Endodermal cell (in vitro differentiated cells): Measurements from ENCODE around the gene OIT3. TPM values are rescaled to one million over a fixed set of nuclear protein-coding genes. Genes with fewer than 3 reads are reported as not detected.

Experiments used
- DNase-seq: peaks from one replicate; pipeline ENCODE4 v3.0.0-alpha.2; 2017
- H3K27ac ChIP-seq: 2 replicates; pipeline ENCODE4 v1.5.1; 2013; ENCODE audit warnings: mild to moderate bottlenecking, low read depth, low read length, moderate library complexity
- H3K27me3 ChIP-seq: 2 replicates; pipeline ENCODE4 v1.6.1; 2013; ENCODE audit warnings: mild to moderate bottlenecking, low read length, moderate library complexity; ENCODE audit not compliant: insufficient read depth, control insufficient read depth, poor library complexity, severe bottlenecking
- H3K36me3 ChIP-seq: 2 replicates; pipeline ENCODE4 v1.7.0; 2013; ENCODE audit warnings: mild to moderate bottlenecking, low read length, moderate library complexity; ENCODE audit not compliant: control insufficient read depth, insufficient read depth
- H3K4me1 ChIP-seq: one replicate; pipeline ENCODE4 v1.7.0; 2013; ENCODE audit warnings: low read length; ENCODE audit not compliant: control insufficient read depth, insufficient read depth
- H3K4me3 ChIP-seq: 2 replicates; pipeline ENCODE4 v1.5.1; 2013; ENCODE audit warnings: mild to moderate bottlenecking, low read length, moderate library complexity
- H3K9ac ChIP-seq: 2 replicates; pipeline ENCODE4 v1.6.1; 2013; ENCODE audit warnings: mild to moderate bottlenecking, low read length, moderate library complexity; ENCODE audit not compliant: poor library complexity, severe bottlenecking; ENCODE audit errors: extremely low read depth
- H3K9me3 ChIP-seq: 2 replicates; pipeline ENCODE4 v1.6.1; 2013; ENCODE audit warnings: mild to moderate bottlenecking, low read length, moderate library complexity; ENCODE audit not compliant: control insufficient read depth
- H3K27ac Mint-ChIP-seq: 2 replicates; pipeline ENCODE4 v1.8.0; 2020; ENCODE audit warnings: mixed read lengths
- H3K27me3 Mint-ChIP-seq: 2 replicates; pipeline ENCODE4 v1.8.0; 2021; ENCODE audit warnings: mild to moderate bottlenecking, mixed read lengths; ENCODE audit not compliant: insufficient read depth
- H3K36me3 Mint-ChIP-seq: 2 replicates; pipeline ENCODE4 v1.8.0; 2020; ENCODE audit warnings: low read depth, mixed read lengths
- H3K4me1 Mint-ChIP-seq: 2 replicates; pipeline ENCODE4 v1.8.0; 2020; ENCODE audit warnings: mixed read lengths
- H3K4me3 Mint-ChIP-seq: 2 replicates; pipeline ENCODE4 v1.8.0; 2020; ENCODE audit warnings: mild to moderate bottlenecking, moderate library complexity, mixed read lengths
- H3K9me3 Mint-ChIP-seq: 2 replicates; pipeline ENCODE4 v1.8.0; 2020; ENCODE audit warnings: mild to moderate bottlenecking, mixed read lengths
- WGBS, 2 experiments: methylation state at CpG; one replicate each; pipeline versions ENCODE4 v1.1.5 to v1.1.7; 2013; ENCODE audit warnings: missing lambda C conversion rate in 2 of 2, mixed read lengths in 1 of 2; ENCODE audit not compliant: insufficient coverage in 1 of 2, insufficient read length in 1 of 2; 5-methylcytosine and 5-hydroxymethylcytosine counted together
- total RNA-seq, 2 donors: library from RNA; stranded (reverse); fragmentation: NEBNext Ultra II Directional in 1 of 2; extraction: Animal tissue kit (Norgen Biotek cat#: 25700) in 1 of 2; gene quantifications; 2 replicates in 1 of 2; 3 replicates in 1 of 2; pipeline ENCODE4 v1.2.1, GENCODE V29; 2021
- TF ChIP-seq, protein P1 (sequence below): fragments of 200-600 bp; sonication (generic); conservative IDR thresholded peaks from 2 replicates; pipeline ENCODE4 v1.5.0; 2021; ENCODE audit warnings: antibody characterized with exemption, mild to moderate bottlenecking

The OIT3 gene
- total RNA-seq, 2 donors from 2014 or later = 0.13 TPM; not detected in 1

DNA sequence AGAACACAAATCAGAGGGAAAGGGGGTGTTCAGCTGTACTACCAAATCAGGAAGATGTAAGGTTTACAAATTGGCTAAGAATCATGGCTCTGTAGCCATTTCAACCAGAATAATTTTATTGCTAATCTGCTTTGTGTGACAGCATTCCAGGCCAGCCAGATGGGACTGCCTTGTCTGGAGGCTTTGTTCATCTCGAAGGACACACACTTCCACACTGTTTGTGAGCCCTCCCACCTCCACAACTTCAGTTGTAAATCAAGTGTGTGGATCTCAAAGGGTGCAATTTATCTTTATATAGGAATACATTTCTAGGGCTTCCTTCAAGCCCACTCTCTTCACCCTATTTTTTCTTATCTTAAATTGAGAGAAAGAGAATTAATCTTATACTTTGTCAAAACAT, 6.9 kb upstream of the OIT3 start:
- Histone ChIP-seq H3K9ac (no peak overlapping the region), H3K4me1 (no peaks in the 10 kb centered on the region), H3K27ac (peak overlapping the region; percentile 3), H3K27me3 (no peaks in the 10 kb centered on the region), H3K4me3 (no peak overlapping the region), H3K36me3 (peaks cover 42% of the 10 kb centered on the region), H3K9me3 (peaks cover 12% of the 10 kb centered on the region)
- no peak overlapping the region for H3K27ac Mint-ChIP-seq
- WGBS, 2 experiments = 89% methylated on average over 1 of the region's 1 CpG; no CpG with 5 or more reads in 1 of the 2 experiments
- peaks cover 15% of the 10 kb centered on the region for H3K9me3 Mint-ChIP-seq
- peaks cover 63% of the 10 kb centered on the region for H3K36me3 Mint-ChIP-seq
- no peak for DNase-seq
- TF ChIP-seq, protein P1, sequence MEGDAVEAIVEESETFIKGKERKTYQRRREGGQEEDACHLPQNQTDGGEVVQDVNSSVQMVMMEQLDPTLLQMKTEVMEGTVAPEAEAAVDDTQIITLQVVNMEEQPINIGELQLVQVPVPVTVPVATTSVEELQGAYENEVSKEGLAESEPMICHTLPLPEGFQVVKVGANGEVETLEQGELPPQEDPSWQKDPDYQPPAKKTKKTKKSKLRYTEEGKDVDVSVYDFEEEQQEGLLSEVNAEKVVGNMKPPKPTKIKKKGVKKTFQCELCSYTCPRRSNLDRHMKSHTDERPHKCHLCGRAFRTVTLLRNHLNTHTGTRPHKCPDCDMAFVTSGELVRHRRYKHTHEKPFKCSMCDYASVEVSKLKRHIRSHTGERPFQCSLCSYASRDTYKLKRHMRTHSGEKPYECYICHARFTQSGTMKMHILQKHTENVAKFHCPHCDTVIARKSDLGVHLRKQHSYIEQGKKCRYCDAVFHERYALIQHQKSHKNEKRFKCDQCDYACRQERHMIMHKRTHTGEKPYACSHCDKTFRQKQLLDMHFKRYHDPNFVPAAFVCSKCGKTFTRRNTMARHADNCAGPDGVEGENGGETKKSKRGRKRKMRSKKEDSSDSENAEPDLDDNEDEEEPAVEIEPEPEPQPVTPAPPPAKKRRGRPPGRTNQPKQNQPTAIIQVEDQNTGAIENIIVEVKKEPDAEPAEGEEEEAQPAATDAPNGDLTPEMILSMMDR = no peak
- no peak overlapping the region for H3K4me3 Mint-ChIP-seq
- H3K4me1 Mint-ChIP-seq = no peaks in the 10 kb centered on the region
- no peaks in the 10 kb centered on the region for H3K27me3 Mint-ChIP-seq

DNA sequence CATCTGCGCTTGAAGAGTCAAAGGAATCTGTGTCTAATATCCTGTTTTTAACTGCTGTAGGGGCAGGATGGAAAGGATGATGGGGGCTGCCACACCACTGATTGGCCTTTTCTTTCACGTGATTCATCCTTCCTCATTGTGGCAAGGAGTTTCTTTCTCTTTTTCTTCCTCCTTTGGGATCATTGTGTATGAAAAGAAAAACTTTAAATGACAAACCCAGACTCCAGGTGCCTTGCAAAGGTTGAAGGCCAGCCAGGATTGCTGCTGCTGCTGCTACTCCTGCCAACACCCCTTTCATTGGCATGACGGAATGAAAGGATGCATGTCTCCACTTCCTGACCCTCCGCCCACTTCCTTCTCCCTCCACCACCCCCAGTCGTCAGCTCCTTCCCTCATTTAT, 6.5 kb upstream of the OIT3 start:
- no peaks in the 10 kb centered on the region for H3K27me3 ChIP-seq
- WGBS, 2 experiments = 60 to 78% methylated on average over 1 to 4 of the region's 5 CpGs

DNA sequence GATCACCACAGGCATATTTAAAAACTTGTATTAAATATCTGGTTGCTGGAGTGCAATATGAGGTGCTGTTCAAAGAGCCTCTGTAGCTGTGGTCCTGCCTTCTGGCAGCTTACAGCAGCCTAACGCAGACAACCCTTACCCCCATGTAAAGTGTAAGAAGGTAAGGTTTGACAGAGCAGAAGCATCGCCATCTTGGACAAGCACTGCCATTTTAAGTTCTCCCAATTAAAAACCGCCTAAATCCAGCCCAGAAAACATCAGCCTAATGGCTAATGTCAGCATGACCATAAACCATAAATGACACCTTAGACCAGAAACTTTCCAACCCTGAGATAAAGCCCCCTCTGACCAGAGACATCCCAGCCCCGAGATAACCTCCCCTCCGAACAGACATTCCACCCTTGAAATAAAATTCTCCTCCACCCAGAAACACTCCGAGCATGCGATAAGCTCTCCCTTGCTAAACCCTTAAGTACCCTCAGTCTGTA, 5.3 kb upstream of the OIT3 start:
- Mint-ChIP-seq H3K4me1 (no peaks in the 10 kb centered on the region), H3K36me3 (peaks cover 47% of the 10 kb centered on the region), H3K27ac (peak overlapping the region; percentile 53), H3K4me3 (no peak overlapping the region), H3K9me3 (no peaks in the 10 kb centered on the region), H3K27me3 (no peaks in the 10 kb centered on the region)
- TF ChIP-seq, protein P1 = no peak
- H3K9me3 ChIP-seq = peaks cover 4% of the 10 kb centered on the region
- H3K27ac ChIP-seq = no peak overlapping the region
- H3K4me3 ChIP-seq = no peak overlapping the region
- 93 to 100% methylated on average over 3 to 7 of the region's 7 CpGs for whole genome bisulfite sequencing, 2 experiments
- peaks cover 38% of the 10 kb centered on the region for H3K36me3 ChIP-seq
- no peaks in the 10 kb centered on the region for H3K4me1 ChIP-seq
- DNase-seq = no peak
- no peaks in the 10 kb centered on the region for H3K27me3 ChIP-seq
- no peak overlapping the region for H3K9ac ChIP-seq

More for the DNA sequence above, 6.5 kb upstream of the OIT3 start:
- Histone ChIP-seq H3K4me1 (no peaks in the 10 kb centered on the region), H3K36me3 (peaks cover 41% of the 10 kb centered on the region), H3K27ac (peak overlapping the region; percentile 3), H3K9me3 (peaks cover 8% of the 10 kb centered on the region), H3K4me3 (no peak overlapping the region), H3K9ac (no peak overlapping the region)
- Mint-ChIP-seq H3K4me1 (no peaks in the 10 kb centered on the region), H3K27me3 (no peaks in the 10 kb centered on the region), H3K36me3 (peaks cover 59% of the 10 kb centered on the region), H3K4me3 (no peak overlapping the region), H3K9me3 (peaks cover 11% of the 10 kb centered on the region), H3K27ac (no peak overlapping the region)
- no peak for DNase-seq
- TF ChIP-seq, protein P1 = no peak
